Measurements from ENCODE around the gene LMOD2. TPM values are rescaled to one million over a fixed set of nuclear protein-coding genes. Genes with fewer than 3 reads are reported as not detected.
A peak's percentile ranks its signal among the peaks of the same experiment; 100 is the strongest.

Gene LMOD2
- total RNA-seq, 1 donor from 2014 or later: not detected

DNA sequence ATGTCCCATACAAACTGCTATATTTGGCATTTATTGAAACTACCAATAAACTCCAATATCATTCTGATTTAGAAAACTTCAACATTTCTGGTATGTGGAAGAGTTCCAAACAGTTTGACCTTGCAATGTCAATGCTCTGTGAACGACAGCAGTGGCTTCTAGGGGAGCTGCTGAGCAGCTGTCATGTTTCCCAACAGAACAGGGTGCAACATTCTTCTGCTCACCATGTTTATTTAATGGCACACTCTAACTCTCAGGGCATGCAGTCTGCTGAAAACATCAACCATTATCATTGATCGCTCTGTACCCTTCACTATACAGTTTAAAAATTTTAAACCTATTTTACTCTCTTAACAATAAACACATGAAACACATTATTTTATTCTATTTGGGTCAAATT lies 25.9 kb downstream of the LMOD2 start:
- Histone ChIP-seq H2AFZ (ENCODE audit: low read depth, low read length) (no peak overlapping the region), H3K9me3 (ENCODE audit: insufficient read depth, low read depth, low read length) (no peaks in the 10 kb centered on the region), H3K27me3 (ENCODE audit: insufficient read depth, low read length) (no peaks in the 10 kb centered on the region), H3K4me1 (ENCODE audit: insufficient read depth, low read length) (peaks cover 2% of the 10 kb centered on the region), H3K36me3 (ENCODE audit: insufficient read depth, low read length) (no peaks in the 10 kb centered on the region), H3K79me2 (ENCODE audit: insufficient read depth, low read length) (no peaks in the 10 kb centered on the region), H3K4me3 (ENCODE audit: insufficient read depth, low read depth, low read length) (no peak overlapping the region), H3K9ac (ENCODE audit: low read length) (no peak overlapping the region), H3K27ac (ENCODE audit: low read depth, low read length) (no peak overlapping the region), H3K4me2 (ENCODE audit: low read length) (no peak overlapping the region), H4K20me1 (ENCODE audit: insufficient read depth, low read length) (no peaks in the 10 kb centered on the region)
- FAIRE-seq (no peak), DNase-seq (ENCODE audit: low read depth) (no peak)
- peaks cover 1% of the 10 kb centered on the region for H3K36me3 Mint-ChIP-seq (ENCODE audit: low read depth, unreplicated experiment)
- no peak overlapping the region for H3K4me3 Mint-ChIP-seq (ENCODE audit: unreplicated experiment)
- H3K4me1 Mint-ChIP-seq (ENCODE audit: low read depth, unreplicated experiment): peaks cover 5% of the 10 kb centered on the region
- no peaks in the 10 kb centered on the region for H3K9me3 Mint-ChIP-seq (ENCODE audit: unreplicated experiment)
- no peaks in the 10 kb centered on the region for H3K27me3 Mint-ChIP-seq (ENCODE audit: low read depth, unreplicated experiment)
- TF ChIP-seq EZH2 (IDR thresholded peaks at IDR 0.05; ENCODE audit: insufficient read depth, low read length): no peak
- TF ChIP-seq, protein P1, sequence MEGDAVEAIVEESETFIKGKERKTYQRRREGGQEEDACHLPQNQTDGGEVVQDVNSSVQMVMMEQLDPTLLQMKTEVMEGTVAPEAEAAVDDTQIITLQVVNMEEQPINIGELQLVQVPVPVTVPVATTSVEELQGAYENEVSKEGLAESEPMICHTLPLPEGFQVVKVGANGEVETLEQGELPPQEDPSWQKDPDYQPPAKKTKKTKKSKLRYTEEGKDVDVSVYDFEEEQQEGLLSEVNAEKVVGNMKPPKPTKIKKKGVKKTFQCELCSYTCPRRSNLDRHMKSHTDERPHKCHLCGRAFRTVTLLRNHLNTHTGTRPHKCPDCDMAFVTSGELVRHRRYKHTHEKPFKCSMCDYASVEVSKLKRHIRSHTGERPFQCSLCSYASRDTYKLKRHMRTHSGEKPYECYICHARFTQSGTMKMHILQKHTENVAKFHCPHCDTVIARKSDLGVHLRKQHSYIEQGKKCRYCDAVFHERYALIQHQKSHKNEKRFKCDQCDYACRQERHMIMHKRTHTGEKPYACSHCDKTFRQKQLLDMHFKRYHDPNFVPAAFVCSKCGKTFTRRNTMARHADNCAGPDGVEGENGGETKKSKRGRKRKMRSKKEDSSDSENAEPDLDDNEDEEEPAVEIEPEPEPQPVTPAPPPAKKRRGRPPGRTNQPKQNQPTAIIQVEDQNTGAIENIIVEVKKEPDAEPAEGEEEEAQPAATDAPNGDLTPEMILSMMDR (IDR thresholded peaks at IDR 0.05; ENCODE audit: insufficient read depth, low read depth, low read length): no peak
- H3K27ac Mint-ChIP-seq (ENCODE audit: unreplicated experiment): no peak overlapping the region

DNA sequence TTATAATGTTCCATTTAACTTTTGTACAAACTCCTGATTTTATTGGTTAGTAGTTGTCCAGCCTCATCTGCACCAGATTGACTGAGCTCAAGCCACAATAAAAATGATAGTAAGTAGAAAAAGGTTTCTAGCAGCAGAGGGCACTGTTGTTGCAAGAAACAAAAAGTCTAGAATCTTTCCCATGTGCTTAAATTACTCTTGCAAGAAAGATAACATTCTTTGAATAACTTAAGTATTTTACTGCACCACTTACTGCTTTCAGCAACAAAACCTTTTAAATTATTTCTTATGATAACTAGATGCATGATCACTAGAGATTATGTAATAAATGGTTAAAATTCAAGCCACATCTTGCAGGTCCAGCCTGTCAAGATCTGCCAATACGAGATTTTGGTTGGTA lies 27.0 kb downstream of the LMOD2 start:
- Mint-ChIP-seq H3K27me3 (ENCODE audit: low read depth, unreplicated experiment) (no peaks in the 10 kb centered on the region), H3K4me3 (ENCODE audit: unreplicated experiment) (no peak overlapping the region), H3K9me3 (ENCODE audit: unreplicated experiment) (no peaks in the 10 kb centered on the region), H3K4me1 (ENCODE audit: low read depth, unreplicated experiment) (no peaks in the 10 kb centered on the region), H3K36me3 (ENCODE audit: low read depth, unreplicated experiment) (peaks cover 1% of the 10 kb centered on the region), H3K27ac (ENCODE audit: unreplicated experiment) (no peak overlapping the region)
- no peak for TF ChIP-seq EZH2 (IDR thresholded peaks at IDR 0.05; ENCODE audit: insufficient read depth, low read length)
- TF ChIP-seq, protein P1 (IDR thresholded peaks at IDR 0.05; ENCODE audit: insufficient read depth, low read depth, low read length): peak; percentile 55
- H3K4me1 ChIP-seq (ENCODE audit: insufficient read depth, low read length): peaks cover 2% of the 10 kb centered on the region
- H3K9ac ChIP-seq (ENCODE audit: low read length): no peak overlapping the region
- no peak for FAIRE-seq
- H3K79me2 ChIP-seq (ENCODE audit: insufficient read depth, low read length): no peaks in the 10 kb centered on the region
- H4K20me1 ChIP-seq (ENCODE audit: insufficient read depth, low read length): peaks cover 4% of the 10 kb centered on the region
- DNase-seq (ENCODE audit: low read depth): peak; percentile 60
- no peak overlapping the region for H3K27ac ChIP-seq (ENCODE audit: low read depth, low read length)
- no peak overlapping the region for H3K4me3 ChIP-seq (ENCODE audit: insufficient read depth, low read depth, low read length)
- H3K27me3 ChIP-seq (ENCODE audit: insufficient read depth, low read length): no peaks in the 10 kb centered on the region
- no peaks in the 10 kb centered on the region for H3K9me3 ChIP-seq (ENCODE audit: insufficient read depth, low read depth, low read length)
- no peak overlapping the region for H2AFZ ChIP-seq (ENCODE audit: low read depth, low read length)
- no peaks in the 10 kb centered on the region for H3K36me3 ChIP-seq (ENCODE audit: insufficient read depth, low read length)
- no peak overlapping the region for H3K4me2 ChIP-seq (ENCODE audit: low read length)

DNA sequence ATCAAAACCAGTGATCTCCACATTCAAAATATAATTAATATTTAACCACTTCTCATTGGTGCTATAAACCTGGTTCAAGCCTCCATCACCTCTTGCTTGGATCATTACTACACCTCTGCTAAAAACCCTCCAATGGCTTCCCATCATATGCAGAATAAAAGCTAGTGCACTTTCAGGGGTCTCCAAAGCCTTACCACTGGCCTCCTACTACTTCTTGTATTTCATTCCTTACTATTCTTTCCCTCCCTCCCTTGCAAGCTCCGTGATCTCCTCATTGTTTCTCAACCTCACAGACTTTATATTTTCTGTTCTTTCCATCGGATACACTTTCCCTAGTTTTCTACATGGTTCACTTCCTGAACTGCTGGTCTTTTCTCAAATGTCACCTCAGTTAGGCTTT lies 31.5 kb downstream of the LMOD2 start:
- Histone ChIP-seq H3K9me3 (ENCODE audit: insufficient read depth, low read depth, low read length) (no peaks in the 10 kb centered on the region), H4K20me1 (ENCODE audit: insufficient read depth, low read length) (peaks cover 4% of the 10 kb centered on the region), H2AFZ (ENCODE audit: low read depth, low read length) (no peak overlapping the region), H3K9ac (ENCODE audit: low read length) (no peak overlapping the region), H3K27me3 (ENCODE audit: insufficient read depth, low read length) (no peaks in the 10 kb centered on the region), H3K27ac (ENCODE audit: low read depth, low read length) (no peak overlapping the region), H3K4me3 (ENCODE audit: insufficient read depth, low read depth, low read length) (no peak overlapping the region), H3K4me2 (ENCODE audit: low read length) (no peak overlapping the region), H3K79me2 (ENCODE audit: insufficient read depth, low read length) (no peaks in the 10 kb centered on the region), H3K4me1 (ENCODE audit: insufficient read depth, low read length) (peaks cover 2% of the 10 kb centered on the region), H3K36me3 (ENCODE audit: insufficient read depth, low read length) (peaks cover 16% of the 10 kb centered on the region)
- H3K4me3 Mint-ChIP-seq (ENCODE audit: unreplicated experiment): no peak overlapping the region
- H3K27ac Mint-ChIP-seq (ENCODE audit: unreplicated experiment): no peak overlapping the region
- no peaks in the 10 kb centered on the region for H3K9me3 Mint-ChIP-seq (ENCODE audit: unreplicated experiment)
- DNase-seq (ENCODE audit: low read depth) (no peak), FAIRE-seq (no peak)
- no peaks in the 10 kb centered on the region for H3K27me3 Mint-ChIP-seq (ENCODE audit: low read depth, unreplicated experiment)
- no peaks in the 10 kb centered on the region for H3K36me3 Mint-ChIP-seq (ENCODE audit: low read depth, unreplicated experiment)
- peaks cover 3% of the 10 kb centered on the region for H3K4me1 Mint-ChIP-seq (ENCODE audit: low read depth, unreplicated experiment)
- TF ChIP-seq EZH2 (IDR thresholded peaks at IDR 0.05; ENCODE audit: insufficient read depth, low read length): no peak
- TF ChIP-seq, protein P1 (IDR thresholded peaks at IDR 0.05; ENCODE audit: insufficient read depth, low read depth, low read length): no peak
